ENCODE measurements around the gene MRAP. TPM values are rescaled to one million over a fixed set of nuclear protein-coding genes. Genes with fewer than 3 reads are reported as not detected.

The MRAP gene
- total RNA-seq, 1 experiment from 2014 or later: not detected

DNA sequence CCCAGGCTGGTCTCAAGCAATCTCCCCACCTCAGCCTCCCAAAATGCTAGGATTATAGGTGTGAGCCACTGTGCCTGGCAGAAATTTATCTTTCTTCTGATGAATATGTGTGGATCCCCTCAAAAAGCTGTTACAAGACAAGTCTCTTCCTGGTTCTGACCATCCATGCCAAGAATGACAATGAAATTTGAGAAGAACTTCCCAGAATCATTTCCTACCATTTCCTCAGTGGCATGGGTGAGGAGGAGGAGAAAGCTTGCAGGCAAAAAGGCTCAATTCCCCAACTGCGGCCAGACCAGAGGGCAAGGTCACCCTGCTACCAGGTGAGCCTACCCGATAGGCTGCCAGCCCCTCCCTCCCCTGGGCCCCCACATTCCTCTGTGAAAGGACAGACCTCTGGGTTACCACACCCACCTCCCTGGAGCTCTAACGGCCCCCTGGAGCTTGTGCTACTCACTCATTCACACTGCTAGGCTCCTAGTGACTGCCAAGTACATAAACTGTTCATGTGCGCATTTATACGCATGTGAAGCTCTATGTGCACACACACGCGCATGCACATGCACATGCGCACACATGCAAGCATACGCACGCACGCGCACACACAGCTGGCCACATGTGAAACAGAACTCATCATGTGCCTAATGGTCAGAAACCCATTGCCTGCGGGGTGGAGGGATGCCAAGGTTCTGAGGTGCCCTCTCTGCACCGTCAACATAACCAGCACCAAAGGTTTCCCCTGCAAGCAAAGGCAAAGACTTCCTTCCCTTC, 17.0 kb downstream of the MRAP start:
- H3K9me3 ChIP-seq (ENCODE audit: control insufficient read depth in 1 of 2, insufficient read depth in 1 of 2, low read depth in 1 of 2, low read length in 2 of 2): no peaks in the 10 kb centered on the region
- no peaks in the 10 kb centered on the region for H3K9me2 ChIP-seq (ENCODE audit: insufficient read depth)
- intact Hi-C loops (cut with micrococcal nuclease): no loop called here
- no peak; the same call in 1 of the 2 replicates for ATAC-seq
- H3K27me3 ChIP-seq (ENCODE audit: insufficient read depth, low read length): no peaks in the 10 kb centered on the region
- H3K4me3 ChIP-seq (replicated peaks in 1 of 2; ENCODE audit: low read depth in 1 of 2, low read length in 2 of 2): no peak overlapping the region
- ChIA-PET CTCF (no interaction called here), POLR2A (no interaction called here), RAD21 (ENCODE audit: low non-redundant PET in 1 of 2, low total read pairs in 2 of 2, uncharacterized antibody in 2 of 2, unreplicated experiment in 2 of 2) (no interaction called here)
- H4K20me1 ChIP-seq (ENCODE audit: insufficient read depth): no peaks in the 10 kb centered on the region
- DNase-seq (ENCODE audit: low read depth, low spot score): no peak
- no peaks in the 10 kb centered on the region for H3K4me1 ChIP-seq (ENCODE audit: control insufficient read depth in 1 of 2, insufficient read depth in 2 of 2, low read length in 2 of 2)
- no peak for TF ChIP-seq SP1 (IDR thresholded peaks at IDR 0.05; ENCODE audit: low read depth)
- no peak for TF ChIP-seq TCF7L2 (IDR thresholded peaks at IDR 0.05; ENCODE audit: borderline replicate concordance, extremely low read depth, insufficient read depth, insufficient read length)
- H3K36me3 ChIP-seq (ENCODE audit: control insufficient read depth in 1 of 2, insufficient read depth in 2 of 2, low read length in 2 of 2): peaks cover 56 to 80% of the 10 kb centered on the region in 2 experiments
- H2AFZ ChIP-seq (ENCODE audit: low read depth, low read length, poor library complexity, severe bottlenecking): no peak overlapping the region
- H3K4me2 ChIP-seq (ENCODE audit: low read length): no peak overlapping the region
- no peak overlapping the region for H3K27ac ChIP-seq (ENCODE audit: low read depth, low read length)
- H3K9ac ChIP-seq (ENCODE audit: low read length): no peak overlapping the region
- peaks cover 27% of the 10 kb centered on the region; the same call in 1 of the 2 replicates for H3K79me2 ChIP-seq (ENCODE audit: insufficient read depth, low read length)
- BruUV-seq (replicated peaks): no TSS peak

- Histone ChIP-seq H3K27ac (ENCODE audit: low read depth, low read length) (no peak overlapping the region), H3K27me3 (ENCODE audit: insufficient read depth, low read length) (no peaks in the 10 kb centered on the region), H3K9ac (ENCODE audit: low read length) (no peak overlapping the region), H3K4me3 (replicated peaks in 1 of 2; ENCODE audit: low read depth in 1 of 2, low read length in 2 of 2) (no peak overlapping the region), H3K36me3 (ENCODE audit: control insufficient read depth in 1 of 2, insufficient read depth in 2 of 2, low read length in 2 of 2) (peaks cover 61 to 89% of the 10 kb centered on the region in 2 experiments), H3K9me3 (ENCODE audit: control insufficient read depth in 1 of 2, insufficient read depth in 1 of 2, low read depth in 1 of 2, low read length in 2 of 2) (no peaks in the 10 kb centered on the region), H2AFZ (ENCODE audit: low read depth, low read length, poor library complexity, severe bottlenecking) (no peak overlapping the region), H4K20me1 (ENCODE audit: insufficient read depth) (no peaks in the 10 kb centered on the region), H3K4me1 (ENCODE audit: control insufficient read depth in 1 of 2, insufficient read depth in 2 of 2, low read length in 2 of 2) (no peaks in the 10 kb centered on the region), H3K9me2 (ENCODE audit: insufficient read depth) (no peaks in the 10 kb centered on the region), H3K79me2 (ENCODE audit: insufficient read depth, low read length) (peaks cover 24% of the 10 kb centered on the region; the same call in 1 of the 2 replicates), H3K4me2 (ENCODE audit: low read length) (no peak overlapping the region)
- ATAC-seq (no peak), DNase-seq (ENCODE audit: low read depth, low spot score) (no peak)
- intact Hi-C loops (cut with micrococcal nuclease): no loop called here
- CTCF ChIA-PET: no interaction called here
- BruUV-seq (replicated peaks): no TSS peak
- POLR2A ChIA-PET: no interaction called here
- RAD21 ChIA-PET (ENCODE audit: low non-redundant PET in 1 of 2, low total read pairs in 2 of 2, uncharacterized antibody in 2 of 2, unreplicated experiment in 2 of 2): no interaction called here
- no peak for TF ChIP-seq RAD21 (IDR thresholded peaks at IDR 0.05; ENCODE audit: low read depth)
- no peak for TF ChIP-seq EZH2phosphoT487 (IDR thresholded peaks at IDR 0.05; ENCODE audit: borderline replicate concordance)
- no peak for TF ChIP-seq REST (IDR thresholded peaks at IDR 0.05; ENCODE audit: low read depth)
- TF ChIP-seq, protein P1, sequence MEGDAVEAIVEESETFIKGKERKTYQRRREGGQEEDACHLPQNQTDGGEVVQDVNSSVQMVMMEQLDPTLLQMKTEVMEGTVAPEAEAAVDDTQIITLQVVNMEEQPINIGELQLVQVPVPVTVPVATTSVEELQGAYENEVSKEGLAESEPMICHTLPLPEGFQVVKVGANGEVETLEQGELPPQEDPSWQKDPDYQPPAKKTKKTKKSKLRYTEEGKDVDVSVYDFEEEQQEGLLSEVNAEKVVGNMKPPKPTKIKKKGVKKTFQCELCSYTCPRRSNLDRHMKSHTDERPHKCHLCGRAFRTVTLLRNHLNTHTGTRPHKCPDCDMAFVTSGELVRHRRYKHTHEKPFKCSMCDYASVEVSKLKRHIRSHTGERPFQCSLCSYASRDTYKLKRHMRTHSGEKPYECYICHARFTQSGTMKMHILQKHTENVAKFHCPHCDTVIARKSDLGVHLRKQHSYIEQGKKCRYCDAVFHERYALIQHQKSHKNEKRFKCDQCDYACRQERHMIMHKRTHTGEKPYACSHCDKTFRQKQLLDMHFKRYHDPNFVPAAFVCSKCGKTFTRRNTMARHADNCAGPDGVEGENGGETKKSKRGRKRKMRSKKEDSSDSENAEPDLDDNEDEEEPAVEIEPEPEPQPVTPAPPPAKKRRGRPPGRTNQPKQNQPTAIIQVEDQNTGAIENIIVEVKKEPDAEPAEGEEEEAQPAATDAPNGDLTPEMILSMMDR (IDR thresholded peaks at IDR 0.05 in 2 of 3, conservative IDR thresholded peaks at IDR 0.05 in 1 of 3; ENCODE audit: borderline replicate concordance in 1 of 3, insufficient read depth in 1 of 3, low read depth in 2 of 3, low read length in 2 of 3): no peak
- no peak for TF ChIP-seq EZH2 (IDR thresholded peaks at IDR 0.05)
- TF ChIP-seq TCF7L2 (IDR thresholded peaks at IDR 0.05; ENCODE audit: borderline replicate concordance, extremely low read depth, insufficient read depth, insufficient read length): no peak
- TF ChIP-seq YY1 (IDR thresholded peaks at IDR 0.05; ENCODE audit: extremely low read depth, insufficient replicate concordance, low read depth, low read length): no peak
- no peak for TF ChIP-seq CEBPB (IDR thresholded peaks at IDR 0.05; ENCODE audit: low read depth)
- no peak for TF ChIP-seq FOSL1 (IDR thresholded peaks at IDR 0.05; ENCODE audit: low read depth)
- TF ChIP-seq, protein P2, sequence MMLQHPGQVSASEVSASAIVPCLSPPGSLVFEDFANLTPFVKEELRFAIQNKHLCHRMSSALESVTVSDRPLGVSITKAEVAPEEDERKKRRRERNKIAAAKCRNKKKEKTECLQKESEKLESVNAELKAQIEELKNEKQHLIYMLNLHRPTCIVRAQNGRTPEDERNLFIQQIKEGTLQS (IDR thresholded peaks at IDR 0.05): no peak
Observed at GRCh38 chr21:32316361-32317215, 17.9 kb downstream of the MRAP start.

All from HCT116 (cell line).